ENCODE measurements around the gene OR10H5. TPM values are rescaled to one million over a fixed set of nuclear protein-coding genes. Genes with fewer than 3 reads are reported as not detected.
"Not testable (repeated sequence)": the region's sequence is repeated elsewhere in the genome, so short reads cannot be mapped to it uniquely, and the experiment has no call there.

Gene OR10H5
- total and polyA plus RNA-seq, 7 experiments from 2014 or later: not detected

DNA sequence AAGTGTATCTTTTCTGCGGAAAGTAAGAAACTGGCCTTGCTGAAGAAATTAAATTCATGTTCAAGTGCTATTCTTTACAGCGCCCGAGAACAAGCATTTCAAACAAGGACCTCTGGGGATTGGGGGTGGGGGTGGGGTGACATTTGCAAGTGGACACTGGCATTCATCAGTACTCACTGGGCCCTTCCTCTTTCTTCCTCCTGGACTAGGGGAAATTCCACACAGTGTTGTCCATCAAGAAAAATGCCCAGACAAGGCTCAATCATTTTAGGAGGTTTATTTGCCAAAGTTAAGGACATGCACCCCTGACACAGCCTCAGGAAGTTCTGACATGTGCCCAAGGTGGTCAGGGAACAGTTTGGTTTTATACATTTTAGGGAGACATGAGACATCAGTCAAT lies 50.9 kb downstream of the OR10H5 start:
- ChIA-PET POLR2A (interaction anchor here (0.7 kb wide), 1 partner anchor 13 kb away, joined by 3 read pairs; no protein-coding TSS in a partner anchor), CTCF (interaction anchor here (1.6 kb wide), 1 partner anchor 24 kb away, joined by 4 read pairs; no protein-coding TSS in a partner anchor)
- Mint-ChIP-seq H3K27ac (peak overlapping the region in 5 of 9 donors; percentile 10 to 97 (median 80)), H3K36me3 (peaks cover 0 to 3% (median 0%) of the 10 kb centered on the region in 5 donors), H3K4me3 (peak overlapping the region in 4 of 10 donors; percentile 2 to 36 (median 14)), H3K27me3 (no peaks in the 10 kb centered on the region), H3K4me1 (peaks cover 23 to 41% (median 35%) of the 10 kb centered on the region in 7 donors), H3K9me3 (no peaks in the 10 kb centered on the region)
- DNase-seq: no peak
- Histone ChIP-seq H3K27ac (ENCODE audit: low read depth, low read length) (peak overlapping the region; percentile 90), H3K4me3 (ENCODE audit: low read length) (no peak overlapping the region), H3K27me3 (ENCODE audit: control insufficient read depth in 2 of 2, insufficient read depth in 2 of 2, low read length in 2 of 2) (no peaks in the 10 kb centered on the region), H3K36me3 (ENCODE audit: control insufficient read depth in 2 of 3, insufficient read depth in 3 of 3, low read length in 3 of 3) (peaks cover 0 to 5% (median 0%) of the 10 kb centered on the region in 3 experiments), H3K4me1 (ENCODE audit: control insufficient read depth in 2 of 2, insufficient read depth in 2 of 2, low read length in 2 of 2) (peaks cover 8 to 10% of the 10 kb centered on the region in 2 donors), H3K9me3 (ENCODE audit: control insufficient read depth in 2 of 3, low read length in 3 of 3) (no peaks in the 10 kb centered on the region)
- intact Hi-C loops (cut with micrococcal nuclease): loop anchor here (5.0 to 10.0 kb wide), 3 partner anchors 371 to 744 kb away; partner anchors contain the start of gene RASAL3 (in 1 of the 2)
- ATAC-seq: no peak

DNA sequence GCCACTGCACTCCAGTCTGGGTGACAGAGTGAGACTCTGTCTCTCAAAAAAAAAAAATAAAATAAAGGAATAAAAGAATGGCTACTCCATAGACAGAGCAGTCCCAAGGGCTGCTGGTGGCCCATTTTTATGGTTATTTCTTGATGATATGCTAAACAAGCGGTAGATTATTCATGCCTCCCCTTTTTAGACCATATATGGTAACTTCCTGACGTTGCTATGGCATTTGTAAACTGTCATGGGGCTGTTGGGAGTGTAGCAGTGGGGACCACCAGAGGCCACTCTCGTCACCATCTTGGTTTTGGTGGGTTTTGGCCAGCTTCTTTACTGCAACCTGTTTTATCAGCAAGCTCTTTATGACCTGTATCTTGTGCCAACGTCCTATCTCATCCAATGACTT lies 52.4 kb downstream of the OR10H5 start:
- not testable (repeated sequence) for DNase-seq; H3K36me3 Mint-ChIP-seq; H3K9me3 Mint-ChIP-seq; H3K4me3 ChIP-seq (ENCODE audit: low read length); H3K27me3 ChIP-seq (ENCODE audit: control insufficient read depth in 2 of 2, insufficient read depth in 2 of 2, low read length in 2 of 2); H3K36me3 ChIP-seq (ENCODE audit: control insufficient read depth in 2 of 3, insufficient read depth in 3 of 3, low read length in 3 of 3); H3K9me3 ChIP-seq (ENCODE audit: control insufficient read depth in 2 of 3, low read length in 3 of 3); H3K27me3 Mint-ChIP-seq; ATAC-seq; H3K27ac ChIP-seq (ENCODE audit: low read depth, low read length)
- ChIA-PET CTCF (interaction anchor here (1.1 kb wide), 1 partner anchor 210 kb away, joined by 3 read pairs; no protein-coding TSS in a partner anchor), POLR2A (interaction anchor here (1.5 to 2.0 kb wide), 2 partner anchors 9 to 13 kb away, joined by 4 read pairs; no protein-coding TSS in a partner anchor)
- intact Hi-C loops (cut with micrococcal nuclease): loop anchor here (5.0 to 10.0 kb wide), 3 partner anchors 373 to 742 kb away; partner anchors contain the start of gene RASAL3 (in 1 of the 2)
- Mint-ChIP-seq H3K4me3 (peak overlapping the region in 1 of 10 donors; percentile 52), H3K27ac (peak overlapping the region in 3 of 9 donors; percentile 38 to 63 (median 59)), H3K4me1 (peaks cover 33 to 55% (median 48%) of the 10 kb centered on the region in 7 donors)
- peaks cover 22 to 23% of the 10 kb centered on the region in 2 donors for H3K4me1 ChIP-seq (ENCODE audit: control insufficient read depth in 2 of 2, insufficient read depth in 2 of 2, low read length in 2 of 2)

DNA sequence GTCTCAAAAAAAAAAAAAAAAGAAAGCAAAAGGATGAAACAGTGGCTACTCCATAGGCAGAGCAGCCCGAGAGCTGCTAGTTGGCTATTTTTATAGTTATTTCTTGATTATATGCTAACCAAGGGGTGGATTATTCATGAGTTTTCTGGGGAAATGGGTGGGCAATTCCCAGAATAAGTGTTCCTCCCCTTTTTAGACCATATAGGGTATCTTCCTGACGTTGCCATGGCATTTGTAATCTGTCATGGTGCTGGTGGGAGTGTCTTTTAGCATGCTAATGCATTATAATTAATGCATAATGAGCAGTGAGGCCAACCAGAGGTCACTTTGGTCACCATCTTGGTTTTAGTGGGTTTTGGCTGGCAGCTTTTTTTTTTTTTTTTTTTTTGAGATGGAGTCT lies 53.4 kb downstream of the OR10H5 start:
- DNase-seq (no peak), ATAC-seq (no peak)
- no peaks in the 10 kb centered on the region for H3K27me3 ChIP-seq (ENCODE audit: control insufficient read depth in 2 of 2, insufficient read depth in 2 of 2, low read length in 2 of 2)
- H3K27ac ChIP-seq (ENCODE audit: low read depth, low read length): no peak overlapping the region
- no peak overlapping the region for H3K27ac Mint-ChIP-seq
- no peak overlapping the region for H3K4me3 ChIP-seq (ENCODE audit: low read length)
- H3K9me3 Mint-ChIP-seq: peaks cover 0 to 3% (median 0%) of the 10 kb centered on the region in 11 donors
- peaks cover 0 to 6% (median 0%) of the 10 kb centered on the region in 5 donors for H3K36me3 Mint-ChIP-seq
- POLR2A ChIA-PET: no interaction called here
- H3K4me1 Mint-ChIP-seq: peaks cover 39 to 64% (median 55%) of the 10 kb centered on the region in 7 donors
- intact Hi-C loops (cut with micrococcal nuclease): no loop called here
- CTCF ChIA-PET: no interaction called here
- H3K4me3 Mint-ChIP-seq: no peak overlapping the region
- H3K27me3 Mint-ChIP-seq: peaks cover 0 to 1% (median 0%) of the 10 kb centered on the region in 5 donors
- H3K4me1 ChIP-seq (ENCODE audit: control insufficient read depth in 2 of 2, insufficient read depth in 2 of 2, low read length in 2 of 2): peaks cover 26 to 29% of the 10 kb centered on the region in 2 donors
- H3K9me3 ChIP-seq (ENCODE audit: control insufficient read depth in 2 of 3, low read length in 3 of 3): no peaks in the 10 kb centered on the region
- H3K36me3 ChIP-seq (ENCODE audit: control insufficient read depth in 2 of 3, insufficient read depth in 3 of 3, low read length in 3 of 3): peaks cover 0 to 5% (median 0%) of the 10 kb centered on the region in 3 experiments

DNA sequence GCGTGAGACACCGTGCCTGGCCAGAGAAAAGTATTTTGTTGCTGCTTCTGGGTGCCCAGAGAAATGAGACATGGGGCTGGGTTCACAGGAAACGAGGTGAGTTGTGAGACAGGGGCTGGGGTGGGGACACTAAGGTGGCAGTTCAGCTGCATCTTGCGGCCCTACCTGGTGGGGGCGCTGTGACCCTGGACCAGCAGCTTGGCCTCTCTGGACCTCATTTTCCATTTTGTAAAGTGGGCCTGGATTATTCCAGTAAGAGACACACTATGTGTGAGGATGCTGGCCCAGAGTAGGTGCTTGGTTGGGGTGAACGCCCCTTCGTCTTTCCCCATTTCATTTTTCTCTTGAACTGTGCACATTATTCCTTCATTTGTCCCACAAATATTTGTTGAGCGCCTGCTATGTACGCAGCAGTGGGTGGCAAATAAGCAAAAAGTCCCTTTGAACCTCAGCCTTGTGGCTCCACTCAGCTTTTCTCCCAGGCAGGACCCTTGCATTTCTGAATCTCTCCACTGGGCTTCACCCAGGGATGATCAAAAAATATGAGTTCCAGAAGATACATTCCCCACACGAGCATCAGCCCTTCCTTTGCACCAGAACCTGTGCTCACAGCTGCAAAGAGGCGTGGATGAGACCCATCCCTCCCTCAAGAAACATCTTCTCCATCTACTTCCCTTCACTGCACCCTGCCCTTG lies 54.6 kb downstream of the OR10H5 start:
- Mint-ChIP-seq H3K9me3 (peaks cover 0 to 3% (median 0%) of the 10 kb centered on the region in 11 donors), H3K27me3 (peaks cover 0 to 9% (median 0%) of the 10 kb centered on the region in 5 donors), H3K36me3 (peaks cover 0 to 6% (median 0%) of the 10 kb centered on the region in 5 donors), H3K4me3 (no peak overlapping the region), H3K27ac (peak overlapping the region in 5 of 9 donors; percentile 41 to 71 (median 60)), H3K4me1 (peaks cover 40 to 74% (median 62%) of the 10 kb centered on the region in 7 donors)
- Histone ChIP-seq H3K4me3 (ENCODE audit: low read length) (no peak overlapping the region), H3K27ac (ENCODE audit: low read depth, low read length) (no peak overlapping the region), H3K36me3 (ENCODE audit: control insufficient read depth in 2 of 3, insufficient read depth in 3 of 3, low read length in 3 of 3) (no peaks in the 10 kb centered on the region), H3K9me3 (ENCODE audit: control insufficient read depth in 2 of 3, low read length in 3 of 3) (no peaks in the 10 kb centered on the region), H3K27me3 (ENCODE audit: control insufficient read depth in 2 of 2, insufficient read depth in 2 of 2, low read length in 2 of 2) (no peaks in the 10 kb centered on the region), H3K4me1 (ENCODE audit: control insufficient read depth in 2 of 2, insufficient read depth in 2 of 2, low read length in 2 of 2) (peaks cover 28 to 30% of the 10 kb centered on the region in 2 donors)
- intact Hi-C loops (cut with micrococcal nuclease): no loop called here
- ChIA-PET POLR2A (interaction anchor here (0.7 kb wide), 1 partner anchor 16 kb away, joined by 3 read pairs; no protein-coding TSS in a partner anchor), CTCF (no interaction called here)
- DNase-seq (no peak), ATAC-seq (no peak)

DNA sequence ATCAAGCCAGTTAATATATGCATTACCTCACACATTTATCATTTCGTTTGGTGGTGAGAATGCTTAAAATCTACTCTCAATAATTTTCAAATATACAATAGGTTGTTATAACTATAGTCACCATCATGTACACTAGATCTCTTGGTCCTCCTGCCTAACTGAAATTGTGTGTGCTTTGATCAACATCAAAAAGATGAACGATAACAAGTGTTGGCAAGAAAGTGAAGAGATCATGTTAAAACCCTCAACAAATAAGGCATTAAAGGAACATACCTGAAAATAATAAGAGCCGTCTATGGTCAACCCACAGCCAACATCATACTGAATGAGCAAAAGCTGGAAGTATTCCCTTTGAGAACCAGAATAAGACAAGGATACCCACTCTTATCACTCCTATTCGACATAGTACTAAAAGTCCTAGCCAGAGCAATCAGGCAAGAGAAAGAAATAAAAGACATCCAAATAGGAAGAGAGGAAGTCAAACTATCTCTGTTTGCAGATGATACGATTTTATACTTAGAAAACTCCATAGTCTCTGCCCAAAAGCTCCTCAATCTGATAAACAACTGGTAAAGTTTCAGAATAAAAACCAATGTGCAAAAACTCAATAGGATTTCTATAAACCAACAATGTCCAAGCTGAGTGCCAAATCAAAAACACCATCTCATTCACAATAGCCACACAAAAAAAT lies 55.9 kb downstream of the OR10H5 start:
- H3K9me3 ChIP-seq (ENCODE audit: control insufficient read depth in 2 of 3, low read length in 3 of 3): no peaks in the 10 kb centered on the region
- H3K4me1 Mint-ChIP-seq: peaks cover 33 to 63% (median 53%) of the 10 kb centered on the region in 7 donors
- H3K36me3 ChIP-seq (ENCODE audit: control insufficient read depth in 2 of 3, insufficient read depth in 3 of 3, low read length in 3 of 3): no peaks in the 10 kb centered on the region
- no peak overlapping the region for H3K27ac ChIP-seq (ENCODE audit: low read depth, low read length)
- peaks cover 0 to 10% (median 0%) of the 10 kb centered on the region in 5 donors for H3K27me3 Mint-ChIP-seq
- peaks cover 0 to 6% (median 0%) of the 10 kb centered on the region in 5 donors for H3K36me3 Mint-ChIP-seq
- no peak for ATAC-seq
- POLR2A ChIA-PET: interaction anchor here (0.7 to 1.7 kb wide), 3 partner anchors 9 to 14 kb away, joined by 3 to 6 read pairs (median 4); no protein-coding TSS in a partner anchor
- CTCF ChIA-PET: interaction anchor here (0.6 kb wide), 1 partner anchor 31 kb away, joined by 5 read pairs; no protein-coding TSS in a partner anchor
- intact Hi-C loops (cut with micrococcal nuclease): no loop called here
- H3K4me1 ChIP-seq (ENCODE audit: control insufficient read depth in 2 of 2, insufficient read depth in 2 of 2, low read length in 2 of 2): peaks cover 28 to 30% of the 10 kb centered on the region in 2 donors
- peak in 3 of 9 donors; percentile 9 to 30 (median 17) for DNase-seq
- H3K27ac Mint-ChIP-seq: peak overlapping the region; percentile 44 to 91 (median 86)
- H3K9me3 Mint-ChIP-seq: peaks cover 0 to 3% (median 0%) of the 10 kb centered on the region in 11 donors
- no peaks in the 10 kb centered on the region for H3K27me3 ChIP-seq (ENCODE audit: control insufficient read depth in 2 of 2, insufficient read depth in 2 of 2, low read length in 2 of 2)
- H3K4me3 ChIP-seq (ENCODE audit: low read length): no peak overlapping the region
- peak overlapping the region in 9 of 10 donors; percentile 33 to 79 (median 47) for H3K4me3 Mint-ChIP-seq

DNA sequence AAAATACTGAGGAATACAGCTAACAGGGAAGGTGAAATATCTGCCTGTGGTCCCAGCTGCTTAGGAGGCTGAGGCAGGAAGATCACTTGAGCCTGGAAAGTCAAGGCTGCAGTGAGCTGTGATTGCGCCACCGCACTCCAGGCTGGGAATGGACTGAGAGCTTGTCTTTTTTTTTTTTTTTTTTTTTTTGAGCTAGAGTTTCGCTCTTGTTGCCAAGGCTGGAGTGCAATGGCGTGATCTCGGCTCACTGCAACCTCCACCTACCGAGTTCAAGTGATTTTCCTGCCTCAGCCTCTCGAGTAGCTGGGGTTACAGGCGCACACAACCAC lies 56.4 kb downstream of the OR10H5 start:
- H3K9me3 ChIP-seq (ENCODE audit: control insufficient read depth in 2 of 3, low read length in 3 of 3); H3K9me3 Mint-ChIP-seq; H3K27ac ChIP-seq (ENCODE audit: low read depth, low read length); ATAC-seq; H3K36me3 Mint-ChIP-seq; H3K4me3 ChIP-seq (ENCODE audit: low read length); H3K27me3 ChIP-seq (ENCODE audit: control insufficient read depth in 2 of 2, insufficient read depth in 2 of 2, low read length in 2 of 2); H3K36me3 ChIP-seq (ENCODE audit: control insufficient read depth in 2 of 3, insufficient read depth in 3 of 3, low read length in 3 of 3): not testable (repeated sequence)
- DNase-seq: peak in 1 of 9 donors; percentile 18
- H3K4me1 ChIP-seq (ENCODE audit: control insufficient read depth in 2 of 2, insufficient read depth in 2 of 2, low read length in 2 of 2): peaks cover 28 to 30% of the 10 kb centered on the region in 2 donors
- intact Hi-C loops (cut with micrococcal nuclease): loop anchor here in 1 of 2 donors (1.0 kb wide), 1 partner anchor 8 kb away; no protein-coding TSS in a partner anchor
- Mint-ChIP-seq H3K4me3 (peak overlapping the region in 9 of 10 donors; percentile 24 to 79 (median 47)), H3K4me1 (peaks cover 31 to 58% (median 48%) of the 10 kb centered on the region in 7 donors), H3K27me3 (peaks cover 0 to 12% (median 0%) of the 10 kb centered on the region in 5 donors), H3K27ac (peak overlapping the region; percentile 44 to 91 (median 86))
- CTCF ChIA-PET: interaction anchor here (0.6 to 0.7 kb wide), 2 partner anchors 32 to 184 kb away, joined by 3 to 5 read pairs; no protein-coding TSS in a partner anchor
- POLR2A ChIA-PET: interaction anchor here (0.6 to 1.7 kb wide), 4 partner anchors 9 to 1320 kb away, joined by 3 to 6 read pairs (median 4); no protein-coding TSS in a partner anchor
